ENCODE data around the gene MAP3K21.

MAP3K21 gene

DNA sequence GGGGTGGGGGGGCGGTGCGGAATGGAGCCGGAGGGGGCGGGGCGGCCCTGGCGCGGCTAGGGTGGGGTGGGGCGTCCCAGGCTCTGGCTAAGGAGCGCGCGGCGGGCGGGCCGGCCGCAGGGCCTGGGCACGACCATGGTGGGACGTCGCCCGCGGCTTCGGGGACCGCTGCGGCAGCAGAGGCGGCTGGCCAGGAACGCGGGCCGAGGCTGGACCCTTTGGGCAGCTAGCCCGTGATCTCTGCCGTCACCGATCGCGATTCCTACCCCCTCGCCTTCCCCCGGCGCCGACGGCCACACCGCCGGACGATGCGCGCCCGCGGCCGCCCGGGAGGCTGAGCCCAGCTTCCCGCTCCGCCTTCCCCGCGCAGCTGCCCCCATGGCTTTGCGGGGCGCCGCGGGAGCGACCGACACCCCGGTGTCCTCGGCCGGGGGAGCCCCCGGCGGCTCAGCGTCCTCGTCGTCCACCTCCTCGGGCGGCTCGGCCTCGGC lies at the start of gene MAP3K21:
Gene MAP3K21 (plus strand): TSS at position 74 of the 491 bp plus-strand sequence. CDS start 305 bp downstream, at position 379.
- no peak for DNase-seq (ENCODE audit: low read depth)

DNA sequence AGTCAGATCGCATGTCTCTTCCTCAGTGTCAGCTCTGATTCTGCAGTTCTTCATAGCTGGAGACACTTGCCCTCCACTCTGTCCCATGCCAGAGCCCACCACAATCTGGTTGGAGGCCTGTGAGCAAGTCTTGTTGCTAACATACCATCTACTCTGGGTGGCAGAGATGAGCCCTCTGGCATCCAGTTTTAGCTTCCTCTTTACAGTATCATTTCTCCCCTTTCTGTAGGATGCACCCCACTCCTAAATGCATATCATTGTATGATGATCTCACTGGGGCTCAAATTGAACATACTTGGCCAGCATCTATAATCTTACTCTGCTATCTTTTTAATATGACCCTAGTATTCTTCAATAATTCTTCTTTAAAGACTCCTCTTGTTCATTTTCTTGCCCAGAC lies 48.9 kb upstream of the MAP3K21 start:
- DNase-seq (ENCODE audit: low read depth), result no peak

DNA sequence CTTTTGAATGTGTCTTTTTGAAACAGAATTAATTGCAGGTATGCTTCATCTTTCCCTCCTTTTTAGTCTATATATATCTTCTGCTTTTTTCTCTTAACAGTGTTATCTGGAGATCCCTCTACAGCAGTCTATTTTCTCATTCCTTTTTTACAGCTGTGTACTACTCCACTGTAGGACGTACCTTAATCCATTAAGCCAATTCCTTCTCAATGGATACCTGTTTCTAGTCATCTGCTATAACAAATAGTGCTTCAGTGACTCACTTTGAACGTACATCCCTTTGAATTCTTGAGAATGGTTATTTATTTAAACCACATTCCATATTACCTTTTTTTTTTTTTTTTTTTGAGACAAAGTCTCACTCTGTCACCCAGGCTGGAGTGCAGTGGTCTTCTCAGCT lies 47.6 kb upstream of the MAP3K21 start:
- no peak for DNase-seq (ENCODE audit: low read depth)

DNA sequence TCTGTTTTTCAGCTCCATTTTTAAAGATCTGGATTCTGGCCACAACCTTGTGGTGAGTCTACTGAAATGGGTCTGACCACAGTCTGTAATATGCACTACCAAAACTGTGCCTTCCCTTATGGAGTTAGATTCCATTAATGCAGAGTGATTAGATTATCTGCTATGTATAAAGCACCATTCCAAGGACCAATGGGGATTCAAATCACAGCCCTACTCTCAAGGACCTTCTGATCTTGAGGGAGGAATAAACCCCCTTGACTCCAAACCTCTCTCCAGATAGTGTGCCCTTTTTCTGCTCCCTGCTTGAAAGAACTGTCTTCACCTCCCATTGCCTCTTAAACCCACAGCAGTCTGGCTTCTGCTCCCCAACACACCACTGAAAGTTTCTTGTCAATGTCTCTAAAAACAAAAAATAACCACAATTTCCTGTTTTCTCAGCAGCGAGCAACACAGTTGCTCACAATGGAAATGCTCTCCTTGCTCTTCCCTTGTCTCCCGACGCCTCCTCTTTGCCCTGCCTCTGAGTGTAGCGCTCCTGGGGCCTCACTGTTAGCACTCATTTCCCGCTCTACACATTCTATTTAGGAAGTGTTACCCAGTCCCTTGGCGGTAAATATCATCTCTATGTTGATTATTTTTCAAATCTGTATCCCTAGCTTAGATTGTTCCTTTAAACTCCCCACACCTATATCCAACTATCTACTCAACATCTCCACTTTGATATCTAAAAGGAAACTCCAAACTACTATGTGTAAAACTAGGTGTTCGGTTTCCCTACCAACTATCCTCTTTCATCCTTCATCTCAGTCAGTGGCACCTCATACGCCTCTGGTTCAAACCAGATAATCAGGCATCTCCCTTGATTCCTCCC lies 45.6 kb upstream of the MAP3K21 start:
- DNase-seq (ENCODE audit: low read depth), result no peak

DNA sequence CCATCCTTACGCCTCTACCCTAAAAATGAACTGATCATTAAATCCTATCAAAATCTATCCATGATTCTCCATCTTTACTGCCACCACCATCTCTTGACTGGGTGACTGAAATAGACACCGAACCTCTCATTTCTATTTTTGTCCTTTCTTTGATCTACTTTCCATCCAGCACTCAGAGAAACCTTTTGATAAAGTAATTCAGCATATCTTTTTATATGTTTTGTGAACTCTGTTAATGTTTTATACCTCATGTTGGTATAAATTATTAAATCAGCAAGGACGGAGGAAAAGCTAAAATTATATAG lies 45.0 kb upstream of the MAP3K21 start:
- no peak for DNase-seq (ENCODE audit: low read depth)

DNA sequence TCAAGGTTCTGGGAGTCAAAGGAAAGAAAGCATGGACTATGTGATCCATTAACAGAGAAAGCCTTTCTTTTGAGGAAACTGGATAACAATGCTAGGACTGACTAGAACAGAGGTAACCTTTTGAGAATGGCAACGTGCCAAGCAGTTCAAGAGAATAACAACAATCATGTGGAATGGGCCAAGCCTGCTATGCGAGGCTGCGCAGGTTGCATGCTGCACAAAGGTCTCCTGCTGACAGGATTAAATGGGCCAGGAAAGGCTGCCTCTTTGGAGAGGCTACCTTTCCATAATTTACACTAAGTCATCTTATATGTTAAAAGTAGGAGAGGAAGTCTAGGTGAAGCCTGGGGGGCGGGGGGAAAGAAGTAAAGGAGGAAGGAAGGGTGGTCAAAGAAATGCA lies 37.8 kb upstream of the MAP3K21 start:
- no peak for DNase-seq (ENCODE audit: low read depth)

DNA sequence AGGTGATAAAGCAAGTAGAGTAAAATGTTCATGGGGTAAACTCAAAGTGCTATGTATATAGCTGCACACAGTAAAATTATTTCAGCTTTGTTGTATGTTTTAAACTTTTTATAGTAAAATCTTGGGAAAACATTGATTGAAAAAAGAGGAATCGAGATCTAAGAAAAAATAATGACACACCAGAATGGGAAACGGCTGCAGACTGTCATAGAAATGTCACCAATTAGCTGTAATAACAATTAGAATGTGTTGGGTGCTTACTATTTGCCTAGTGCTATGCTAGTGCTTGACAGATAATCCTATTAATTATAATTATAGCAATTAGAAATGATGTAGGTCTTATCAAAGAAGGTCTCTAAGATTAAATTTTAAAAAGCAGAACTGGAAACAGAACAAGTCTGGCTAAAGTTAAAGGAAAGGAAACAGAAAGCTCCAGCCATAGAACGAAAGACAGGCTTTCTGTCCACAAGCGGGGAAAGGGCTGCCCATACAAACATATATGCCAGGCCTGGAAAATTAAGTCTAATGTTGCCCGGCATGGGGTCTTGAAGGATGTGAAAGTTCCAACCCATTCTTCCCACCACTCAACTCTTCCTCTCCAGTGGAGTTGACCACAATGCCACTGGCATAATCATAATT lies 37.0 kb upstream of the MAP3K21 start:
- no peak for DNase-seq (ENCODE audit: low read depth)

DNA sequence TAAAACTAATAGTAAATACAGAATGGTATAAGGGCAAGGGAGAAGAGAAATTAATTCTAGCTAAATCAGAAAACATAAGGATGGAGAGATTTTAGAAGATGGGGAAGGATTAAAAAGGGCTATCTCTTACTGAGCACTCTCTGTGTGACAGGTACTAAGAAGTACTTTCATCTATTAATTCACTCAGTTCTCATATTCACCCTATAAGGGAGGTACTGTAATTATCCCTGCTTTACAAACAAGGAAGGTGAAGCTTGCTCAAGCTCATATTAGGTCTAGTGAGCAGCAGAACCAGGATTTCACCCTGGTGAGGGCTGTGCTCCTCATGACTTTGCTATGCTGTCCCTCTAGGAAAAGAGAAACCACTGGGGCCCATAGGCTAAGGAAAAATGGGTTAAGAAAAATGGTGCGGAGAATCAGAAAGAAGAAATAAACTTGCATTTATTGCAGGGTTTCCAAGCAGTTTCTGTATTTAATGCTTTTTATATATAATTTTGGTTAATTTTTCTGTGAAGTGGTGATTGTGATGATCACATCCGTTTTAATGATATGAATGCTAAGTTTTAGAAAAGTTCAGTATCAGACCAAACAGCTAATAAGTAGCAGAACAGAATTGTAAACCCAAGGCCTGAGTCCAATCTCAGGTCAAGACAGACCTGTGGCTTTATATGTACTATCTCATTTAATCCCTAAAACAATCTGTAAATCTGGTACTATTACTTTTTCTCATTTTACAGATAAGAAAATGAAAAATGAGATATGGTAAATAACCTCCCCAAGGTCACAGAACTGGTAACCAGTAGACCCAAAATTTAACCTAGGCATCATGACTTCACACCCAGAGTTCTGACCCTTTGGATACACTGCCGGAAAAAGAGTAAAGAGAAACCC lies 33.7 kb upstream of the MAP3K21 start:
- DNase-seq (ENCODE audit: low read depth), result no peak

DNA sequence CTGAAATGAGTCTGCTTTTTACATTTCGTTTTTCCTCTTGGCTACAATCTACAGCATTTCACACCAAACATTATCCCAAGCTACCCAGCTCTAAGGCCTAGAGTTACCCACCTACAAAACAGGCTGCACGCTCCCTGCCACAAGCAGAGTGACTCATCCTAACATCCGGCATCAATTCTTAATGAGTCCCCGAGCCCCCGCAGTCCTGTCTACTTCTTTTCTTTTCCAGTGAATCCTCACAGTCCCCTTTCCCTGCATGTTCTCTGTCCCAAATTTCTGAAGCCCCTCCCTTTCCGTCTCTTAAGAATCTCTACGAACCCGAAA lies 32.6 kb upstream of the MAP3K21 start:
- DNase-seq (ENCODE audit: low read depth), result peak; percentile 85

DNA sequence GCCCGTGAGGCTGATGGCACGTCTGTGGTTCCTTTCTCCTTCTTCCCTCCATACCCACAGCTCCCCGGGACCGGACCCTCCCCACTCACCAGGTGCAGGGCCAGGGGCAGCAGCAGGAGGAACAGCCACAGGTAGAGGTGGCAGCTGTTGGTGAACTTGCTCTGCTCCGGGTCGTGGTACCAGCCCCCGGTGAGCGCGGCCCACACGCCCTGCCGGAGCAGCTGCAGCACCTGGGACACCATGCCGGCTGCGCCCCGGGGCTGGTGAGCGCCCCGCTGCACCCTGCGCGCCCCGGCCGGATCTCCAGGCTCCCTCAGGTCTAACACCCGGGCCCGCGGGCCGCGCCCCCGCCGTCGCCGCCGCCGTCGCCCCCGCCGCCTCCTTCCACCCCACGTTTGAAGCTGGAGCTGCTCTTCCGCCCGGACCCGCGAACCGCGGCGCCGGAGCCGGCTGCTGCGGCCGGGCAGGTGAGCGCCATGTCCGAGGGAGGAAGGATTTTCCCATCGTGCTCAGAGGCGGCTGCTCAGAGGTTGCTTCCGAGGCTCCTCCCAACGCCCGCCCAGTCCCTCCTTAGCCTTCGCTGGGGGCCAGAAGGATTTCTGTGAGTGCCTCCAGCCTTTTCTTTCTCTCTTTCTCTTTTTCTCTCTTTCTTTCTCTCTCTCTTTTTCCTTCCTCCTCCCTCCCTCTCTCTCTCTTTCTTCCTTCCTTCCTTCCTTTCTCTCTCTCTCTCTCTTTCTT lies 32.1 kb upstream of the MAP3K21 start, which contains the start of gene PCNX2:
Gene PCNX2 (minus strand): TSS at position 489 of the 738 bp plus-strand sequence. CDS start 247 bp downstream, at position 242.
- peak; percentile 78 for DNase-seq (ENCODE audit: low read depth)

DNA sequence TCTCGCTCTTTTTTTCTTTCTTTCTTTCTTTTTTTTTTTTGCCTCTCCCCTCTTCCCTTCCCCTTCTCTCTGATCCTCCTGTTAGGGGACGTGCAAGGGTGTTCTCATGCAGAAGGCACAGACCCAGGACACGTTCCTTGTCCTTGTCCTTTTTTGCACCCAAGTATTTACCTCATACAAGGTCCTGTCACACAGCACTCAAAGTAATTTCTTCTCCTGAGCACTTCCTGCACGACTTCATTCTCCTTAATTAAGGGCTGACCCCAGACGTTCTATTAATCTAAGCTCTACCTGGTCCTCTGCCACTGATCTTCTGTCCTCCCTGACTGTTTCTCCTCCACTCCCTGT lies 31.6 kb upstream of the MAP3K21 start:
- DNase-seq (ENCODE audit: low read depth), result no peak

DNA sequence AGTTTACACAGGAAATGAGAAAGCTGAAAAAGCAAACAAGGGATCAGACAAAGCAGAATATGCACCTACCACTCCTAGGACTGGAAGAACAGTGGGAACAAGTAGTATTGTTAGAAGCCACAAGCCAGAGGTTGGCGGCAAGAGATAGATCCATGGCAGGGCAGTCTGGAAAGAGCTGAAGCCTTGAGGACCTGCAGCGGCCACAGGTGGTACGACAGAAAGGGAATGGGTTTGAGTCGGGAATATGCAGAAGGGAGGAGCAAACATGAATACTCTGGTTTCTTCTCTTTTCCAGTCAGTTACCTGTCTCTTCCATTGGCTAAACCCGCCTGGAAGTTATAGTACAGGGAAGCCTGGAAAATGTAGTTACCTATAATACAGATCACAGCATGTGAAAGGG lies 28.1 kb upstream of the MAP3K21 start:
- DNase-seq (ENCODE audit: low read depth), result no peak

DNA sequence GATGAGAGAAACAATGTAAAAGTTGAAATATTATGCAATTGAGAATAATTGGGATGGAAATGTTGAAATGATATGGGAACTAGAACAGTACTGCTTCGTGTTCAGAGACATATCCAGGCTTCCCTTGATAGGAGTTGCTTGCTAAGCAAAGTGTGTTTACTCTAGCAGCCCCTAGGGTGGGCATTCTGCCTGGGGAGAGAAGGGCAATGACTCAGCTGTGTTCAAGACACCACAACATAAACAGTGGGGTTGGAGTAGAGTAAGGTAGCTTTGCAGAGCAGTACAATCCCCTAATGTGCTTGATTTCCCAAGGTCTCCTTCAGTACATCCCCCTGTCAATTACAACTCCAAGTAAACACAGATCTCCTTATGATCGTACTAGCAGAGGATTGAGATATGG lies 27.2 kb upstream of the MAP3K21 start:
- DNase-seq (ENCODE audit: low read depth), result peak; percentile 25

DNA sequence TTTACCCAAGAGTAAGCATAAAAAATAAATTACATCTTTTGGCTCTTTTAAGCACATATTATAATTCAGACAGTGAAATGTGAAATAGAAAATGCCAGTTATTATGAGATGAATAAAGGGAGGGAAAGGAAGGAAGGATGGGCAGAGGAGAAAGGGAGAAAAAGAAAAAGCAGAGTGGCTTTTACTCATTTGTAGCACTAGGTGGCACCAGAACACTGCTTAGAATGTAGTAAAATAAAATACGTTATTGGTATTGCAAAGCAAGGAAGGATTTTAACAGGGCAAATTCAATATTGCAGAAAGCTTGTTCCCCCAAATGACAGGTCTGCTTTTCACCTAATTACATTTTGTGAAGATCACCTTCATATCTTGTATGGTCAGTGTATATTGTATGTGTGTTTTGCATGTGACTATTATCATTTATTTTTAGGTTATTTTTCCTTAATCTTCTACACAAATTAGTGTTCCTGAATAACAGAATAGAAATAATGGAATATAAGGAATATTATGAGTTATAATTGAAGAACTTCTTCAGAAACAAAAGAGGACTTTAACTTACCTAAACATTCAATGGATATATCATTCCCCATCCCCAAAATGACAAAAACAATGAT lies 22.9 kb upstream of the MAP3K21 start:
- DNase-seq (ENCODE audit: low read depth), result peak; percentile 57

DNA sequence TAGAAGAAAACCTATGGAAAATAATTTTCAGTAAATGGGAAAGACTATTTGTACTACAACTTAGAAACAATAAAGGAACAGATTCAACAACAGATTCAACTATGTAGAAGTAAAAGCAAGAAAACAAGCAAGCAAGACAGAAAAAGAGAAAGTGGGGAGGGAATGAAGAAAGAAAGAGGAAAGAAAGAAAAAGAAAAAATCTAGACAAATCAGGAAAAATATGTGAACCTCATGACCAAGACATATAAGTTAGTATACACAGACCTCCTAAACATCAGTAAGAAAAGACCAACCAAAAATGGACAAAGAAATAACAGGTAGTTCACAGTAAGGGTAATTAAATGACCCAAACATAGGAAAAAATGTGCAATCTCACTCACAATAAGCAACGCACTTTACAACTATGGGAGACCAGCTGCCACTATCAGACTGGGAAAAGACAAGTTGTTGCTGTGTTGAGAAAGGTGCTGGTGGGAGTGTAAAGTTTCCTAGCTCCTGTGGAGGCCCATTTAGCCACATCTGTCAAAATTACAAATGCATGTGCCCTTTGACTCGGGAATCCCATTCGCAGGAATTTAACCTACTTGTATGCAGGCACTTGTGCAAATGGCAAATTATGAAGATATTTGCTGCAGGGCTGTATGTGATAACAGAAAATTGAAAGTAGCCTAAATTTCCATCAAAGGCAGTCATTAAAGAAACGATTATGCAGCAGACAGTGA lies 13.9 kb upstream of the MAP3K21 start:
- no peak for DNase-seq (ENCODE audit: low read depth)

DNA sequence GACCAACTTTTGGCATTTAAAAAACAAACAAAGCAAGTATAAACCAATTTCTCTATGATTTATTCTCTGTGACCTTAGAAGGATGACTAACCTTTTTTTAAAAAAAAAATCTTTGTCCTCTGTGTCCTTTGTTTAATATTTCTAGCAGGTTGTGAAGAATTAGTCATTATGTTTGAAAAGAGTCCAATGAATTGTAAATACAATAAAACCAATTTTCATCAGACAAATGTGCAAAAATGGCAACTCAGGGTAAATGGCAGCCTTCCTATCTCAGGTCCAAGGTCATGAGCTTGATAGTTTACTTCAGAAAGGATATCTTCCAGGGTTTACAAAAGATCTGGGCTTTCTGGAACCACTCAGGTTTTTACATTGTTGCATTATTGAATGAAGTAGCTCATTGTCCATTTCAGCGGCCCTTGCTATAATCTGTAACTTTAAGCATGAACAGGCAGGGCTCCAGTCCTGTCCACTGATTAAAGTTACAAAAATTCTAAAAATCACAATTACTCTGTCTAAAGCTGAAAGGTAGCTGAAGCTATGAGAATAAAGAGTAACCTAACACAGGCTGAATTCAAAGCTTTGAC lies 11.7 kb upstream of the MAP3K21 start:
- DNase-seq (ENCODE audit: low read depth), result peak; percentile 17

DNA sequence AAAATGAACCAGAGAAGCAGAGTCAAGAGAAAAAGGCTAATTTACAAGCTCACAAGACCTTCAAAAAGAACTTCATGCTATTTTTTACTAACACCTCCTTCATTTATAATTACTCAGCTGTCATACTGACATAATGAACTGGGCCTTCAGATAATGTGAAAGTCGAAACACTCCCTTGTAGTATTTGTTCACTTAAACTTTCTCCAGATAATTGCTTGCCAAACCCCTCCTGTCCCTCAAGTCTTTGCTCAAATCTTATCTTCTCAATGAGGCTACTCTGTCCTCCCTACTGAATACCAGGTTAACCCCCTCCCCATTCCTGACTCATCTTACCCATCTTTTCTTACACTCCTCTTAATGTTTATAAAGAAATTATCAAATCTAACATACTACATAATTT lies 11.1 kb upstream of the MAP3K21 start:
- no peak for DNase-seq (ENCODE audit: low read depth)

DNA sequence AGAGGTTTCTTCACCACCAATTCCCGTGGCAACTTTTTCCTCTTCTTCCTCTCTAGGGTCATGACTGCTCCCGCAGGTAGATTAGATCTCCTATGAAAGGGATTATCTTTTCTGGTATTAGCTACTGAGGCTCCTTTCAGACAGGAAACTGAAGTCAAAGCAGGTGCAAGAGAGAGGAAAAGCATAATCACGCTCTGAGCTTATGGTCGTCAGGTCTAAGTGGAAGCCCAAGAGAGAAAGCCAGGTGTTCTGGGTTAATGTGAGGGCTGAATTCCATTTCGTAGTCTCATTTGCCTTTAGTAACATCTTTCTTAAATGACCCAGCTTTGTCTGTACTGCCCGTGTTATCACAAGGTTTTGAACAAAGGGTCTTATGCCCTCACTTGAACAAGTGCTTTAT lies 8.3 kb upstream of the MAP3K21 start:
- DNase-seq (ENCODE audit: low read depth), result no peak

DNA sequence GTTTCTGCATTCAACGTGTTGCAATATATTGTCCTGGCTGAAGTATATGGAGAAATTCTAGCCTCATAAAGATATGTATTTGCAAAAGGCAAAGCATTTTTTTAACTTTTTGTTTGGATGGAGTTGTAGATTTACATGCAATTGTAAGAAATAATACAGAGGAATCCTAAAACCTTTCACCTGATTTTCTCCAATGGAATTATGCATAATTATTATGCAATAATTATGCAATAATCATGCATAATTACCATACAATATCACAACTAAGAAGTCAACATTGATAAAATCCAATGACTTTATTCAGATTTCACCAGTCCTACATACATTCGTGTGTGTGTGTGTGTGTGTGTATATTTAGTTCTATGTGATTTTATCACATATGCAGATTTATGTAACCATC lies 7.5 kb upstream of the MAP3K21 start:
- DNase-seq (ENCODE audit: low read depth), result no peak

DNA sequence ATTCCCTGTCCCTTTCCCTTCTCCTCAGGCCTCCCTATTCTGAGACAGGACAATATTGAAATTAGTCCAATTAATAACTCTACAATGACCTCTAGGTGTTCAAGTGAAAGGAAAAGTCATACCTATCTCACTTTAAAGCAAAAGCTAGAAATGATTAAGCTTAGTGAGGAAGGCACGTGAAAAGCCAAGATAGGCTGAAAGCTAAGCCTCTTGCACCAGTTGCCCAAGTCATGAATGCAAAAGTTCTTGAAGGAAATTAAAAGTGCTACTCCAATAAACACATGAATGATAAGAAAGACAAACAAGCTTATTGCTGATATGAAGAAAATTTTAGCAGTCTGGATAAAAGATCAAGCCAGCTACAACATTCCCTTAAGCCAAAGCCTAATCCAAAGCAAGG lies 3.8 kb upstream of the MAP3K21 start:
- DNase-seq (ENCODE audit: low read depth), result no peak

DNA sequence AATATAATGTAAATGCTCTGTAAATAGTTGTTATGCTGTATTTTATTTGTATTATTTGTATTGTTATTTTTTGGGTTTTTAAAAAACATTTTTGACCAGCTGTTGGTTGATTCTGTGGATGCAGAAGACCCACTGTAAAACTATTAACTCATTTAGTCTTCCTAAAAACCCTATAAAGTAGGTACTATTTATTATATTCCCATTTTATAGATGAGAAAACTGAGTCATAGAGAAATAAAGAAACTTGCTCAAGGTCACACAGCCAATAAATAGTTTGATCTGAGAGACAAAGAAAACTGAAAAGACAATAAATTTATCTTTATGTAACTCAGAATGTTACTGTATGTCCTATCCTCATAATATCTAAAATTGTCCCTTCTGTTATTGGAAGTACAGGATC lies 1.2 kb upstream of the MAP3K21 start:
- no peak for DNase-seq (ENCODE audit: low read depth)

Measured in ELR (cell line).